H1 (cell line): ENCODE measurements around the gene PLIN4. TPM values are rescaled to one million over a fixed set of nuclear protein-coding genes. Genes with fewer than 3 reads are reported as not detected.

Experiments
- CTCF ChIA-PET: fragments of 300-600 bp; sonication (Branson Sonifier 250); formaldehyde crosslinking; loops from one replicate; lab custom pipeline; 2021; ENCODE audit not compliant: partially characterized antibody; lab: Charles Lee
- POLR2A ChIA-PET: fragments of 300-600 bp; sonication (Branson Sonifier 250); formaldehyde crosslinking; loops from one replicate; lab custom pipeline; 2021; ENCODE audit warnings: inconsistent platforms; ENCODE audit not compliant: partially characterized antibody; lab: Charles Lee
- DNase-seq, 2 experiments: peaks; one replicate each; pipeline versions ENCODE4 v3.0.0 to v3.0.0-alpha.2; 2010 to 2022; ENCODE audit warnings: low spot score in 2 of 2, low read depth in 1 of 2, mixed read lengths in 1 of 2
- FAIRE-seq: peaks from 2 replicates; lab custom pipeline; 2011; peaks lifted over from hg19 to GRCh38; lab: Jason Lieb, UNC
- H2AFZ ChIP-seq: 2 replicates; pipeline ENCODE4 v1.8.1; 2012; ENCODE audit warnings: low read length, inconsistent platforms
- H2AK5ac ChIP-seq: 2 replicates; pipeline ENCODE4 v1.6.1; 2013; ENCODE audit warnings: low read depth, low read length
- H2BK120ac ChIP-seq: replicated peaks from 2 replicates; pipeline ENCODE3; 2013; ENCODE audit warnings: low read depth, low read length, inconsistent platforms
- H2BK12ac ChIP-seq: 2 replicates; pipeline ENCODE4 v1.6.1; 2013; ENCODE audit warnings: low read depth, low read length
- H2BK15ac ChIP-seq: 2 replicates; pipeline ENCODE4 v1.6.1; 2013; ENCODE audit warnings: low read length
- H2BK20ac ChIP-seq: 2 replicates; pipeline ENCODE4 v1.6.1; 2013; ENCODE audit warnings: low read length
- H2BK5ac ChIP-seq: 2 replicates; pipeline ENCODE4 v1.6.1; 2013; ENCODE audit warnings: low read depth, low read length
- H3K14ac ChIP-seq: 2 replicates; pipeline ENCODE4 v1.6.1; 2013; ENCODE audit warnings: inconsistent platforms; ENCODE audit not compliant: insufficient read length
- H3K18ac ChIP-seq: 2 replicates; pipeline ENCODE4 v1.6.1; 2013; ENCODE audit warnings: low read length; ENCODE audit errors: extremely low read depth
- H3K23ac ChIP-seq: 2 replicates; pipeline ENCODE4 v1.6.1; 2013; ENCODE audit warnings: inconsistent platforms; ENCODE audit not compliant: insufficient read length
- H3K23me2 ChIP-seq: 2 replicates; pipeline ENCODE4 v1.6.1; 2013; ENCODE audit warnings: low read depth, low read length
- H3K27ac ChIP-seq: 2 replicates; pipeline ENCODE4 v1.6.1; 2011; ENCODE audit warnings: low read depth, low read length, inconsistent platforms
- H3K27me3 ChIP-seq, 4 experiments: replicated peaks in 1 of 4; 1 replicate in 1 of 4; 2 replicates in 3 of 4; pipeline versions ENCODE4 v1.6.1 to v1.8.1; 2011 to 2013; ENCODE audit warnings: low read length in 3 of 4, mild to moderate bottlenecking in 3 of 4, inconsistent platforms in 2 of 4, mixed read lengths in 2 of 4, moderate library complexity in 1 of 4; ENCODE audit not compliant: control insufficient read depth in 3 of 4, insufficient read depth in 3 of 4; ENCODE audit errors: extremely low read depth in 1 of 4
- H3K36me3 ChIP-seq, 4 experiments: 2 replicates each; pipeline versions ENCODE4 v1.6.1 to v1.8.1; 2011 to 2013; ENCODE audit warnings: mild to moderate bottlenecking in 4 of 4, low read length in 3 of 4, moderate library complexity in 2 of 4, control low read depth in 1 of 4, inconsistent platforms in 1 of 4; ENCODE audit not compliant: insufficient read depth in 4 of 4, control insufficient read depth in 2 of 4
- H3K4ac ChIP-seq: replicated peaks from 2 replicates; pipeline ENCODE3; 2013; ENCODE audit warnings: low read length, low read depth, mixed read lengths, inconsistent platforms; ENCODE audit not compliant: insufficient read length
- H3K4me1 ChIP-seq, 4 experiments: replicated peaks in 1 of 4; 1 replicate in 1 of 4; 2 replicates in 3 of 4; pipeline versions ENCODE4 v1.6.1 to v1.8.1; 2011 to 2013; ENCODE audit warnings: low read length in 3 of 4, inconsistent platforms in 2 of 4, mixed read lengths in 1 of 4; ENCODE audit not compliant: insufficient read depth in 4 of 4, control insufficient read depth in 3 of 4
- H3K4me2 ChIP-seq, 2 experiments: 2 replicates each; pipeline versions ENCODE4 v1.6.1 to v1.8.1; 2011 to 2013; ENCODE audit warnings: low read depth in 2 of 2, low read length in 2 of 2, control low read depth in 1 of 2, inconsistent platforms in 1 of 2, mild to moderate bottlenecking in 1 of 2; ENCODE audit not compliant: insufficient read depth in 1 of 2
- H3K4me3 ChIP-seq, 4 experiments: fragments of 200-600, 300-600 bp in 1 of 4; sonication (generic), shearing (Covaris generic), sonication (Bioruptor Twin) in 1 of 4; 2 replicates each; pipeline versions ENCODE4 v1.5.1 to v1.8.1; 2011 to 2016; ENCODE audit warnings: low read length in 4 of 4, low read depth in 3 of 4, control low read depth in 2 of 4, inconsistent platforms in 2 of 4, mild to moderate bottlenecking in 2 of 4, mixed read lengths in 1 of 4, moderate library complexity in 1 of 4; ENCODE audit not compliant: insufficient read depth in 2 of 4; ENCODE audit errors: extremely low read depth in 1 of 4
- H3K56ac ChIP-seq: replicated peaks from 2 replicates; pipeline ENCODE3; 2013; ENCODE audit warnings: low read depth, mild to moderate bottlenecking, mixed read lengths, low read length, inconsistent platforms; ENCODE audit not compliant: insufficient read length
- H3K79me1 ChIP-seq: 2 replicates; pipeline ENCODE4 v1.6.1; 2013; ENCODE audit warnings: low read depth, low read length, control low read depth
- H3K79me2 ChIP-seq, 2 experiments: 2 replicates each; pipeline versions ENCODE4 v1.6.1 to v1.8.1; 2012 to 2013; ENCODE audit warnings: low read length in 2 of 2, mild to moderate bottlenecking in 2 of 2, inconsistent platforms in 1 of 2; ENCODE audit not compliant: insufficient read depth in 2 of 2, control insufficient read depth in 1 of 2
- H3K9ac ChIP-seq, 4 experiments: replicated peaks in 1 of 4; 1 replicate in 1 of 4; 2 replicates in 3 of 4; pipeline versions ENCODE4 v1.6.1 to v1.8.1; 2011 to 2013; ENCODE audit warnings: low read depth in 3 of 4, low read length in 3 of 4, control low read depth in 2 of 4, mild to moderate bottlenecking in 2 of 4, moderate library complexity in 2 of 4, inconsistent platforms in 1 of 4; ENCODE audit errors: extremely low read depth in 1 of 4
- H3K9me3 ChIP-seq, 2 experiments: 2 replicates each; pipeline versions ENCODE4 v1.6.1 to v1.8.1; 2012 to 2013; ENCODE audit warnings: mild to moderate bottlenecking in 2 of 2, moderate library complexity in 2 of 2, control low read depth in 1 of 2, inconsistent platforms in 1 of 2, low read depth in 1 of 2, low read length in 1 of 2, mixed read lengths in 1 of 2; ENCODE audit not compliant: insufficient read depth in 2 of 2
- H4K20me1 ChIP-seq, 2 experiments: replicated peaks in 1 of 2; 2 replicates each; pipeline versions ENCODE3 to v1.8.1; 2011 to 2013; ENCODE audit warnings: inconsistent platforms in 2 of 2, low read length in 2 of 2, mild to moderate bottlenecking in 1 of 2; ENCODE audit not compliant: insufficient read depth in 2 of 2, control insufficient read depth in 1 of 2
- H4K5ac ChIP-seq: 2 replicates; pipeline ENCODE4 v1.6.1; 2013; ENCODE audit warnings: low read length, low read depth, mixed read lengths, inconsistent platforms; ENCODE audit not compliant: insufficient read length
- H4K8ac ChIP-seq: 2 replicates; pipeline ENCODE4 v1.8.0; 2013; ENCODE audit warnings: mild to moderate bottlenecking, moderate library complexity, low read length, inconsistent platforms; ENCODE audit not compliant: insufficient read depth; ENCODE audit errors: extremely low read depth
- H4K91ac ChIP-seq: replicated peaks from 2 replicates; pipeline ENCODE3; 2013; ENCODE audit warnings: low read length, mixed read lengths, inconsistent platforms; ENCODE audit not compliant: insufficient read length
- ATF3 ChIP-seq: IDR thresholded peaks from 2 replicates; pipeline ENCODE4 v1.6.1; 2011; ENCODE audit warnings: low read depth, mild to moderate bottlenecking, low read length; ENCODE audit not compliant: insufficient read depth
- CBX5 ChIP-seq: fragments of 300-800, 300-1000 bp; sonication (generic); IDR thresholded peaks from 2 replicates; pipeline ENCODE4 v1.7.1; 2016; ENCODE audit warnings: antibody characterized with exemption, low read length, low read depth
- KDM4A ChIP-seq: IDR thresholded peaks from one replicate; pipeline ENCODE4 v1.7.1; 2012; ENCODE audit warnings: low read depth, mild to moderate bottlenecking, moderate library complexity, low read length, inconsistent platforms; ENCODE audit not compliant: severe bottlenecking
- POLR2A ChIP-seq, 2 experiments: IDR thresholded peaks; 1 replicate in 1 of 2; 2 replicates in 1 of 2; pipeline ENCODE4 v1.6.1; 2011; ENCODE audit warnings: low read depth in 2 of 2, low read length in 2 of 2, mild to moderate bottlenecking in 2 of 2; ENCODE audit errors: control extremely low read depth in 1 of 2
- RBBP5 ChIP-seq: IDR thresholded peaks from 2 replicates; pipeline ENCODE4 v1.7.1; 2012; ENCODE audit warnings: low read depth, mild to moderate bottlenecking, inconsistent platforms, low read length, moderate library complexity, borderline replicate concordance
- SIRT6 ChIP-seq: IDR thresholded peaks from one replicate; pipeline ENCODE4 v1.7.1; 2012; ENCODE audit warnings: low read length, inconsistent platforms
- SP2 ChIP-seq: IDR thresholded peaks from 2 replicates; pipeline ENCODE4 v1.6.1; 2012; ENCODE audit warnings: mild to moderate bottlenecking, low read length, inconsistent platforms
- SUZ12 ChIP-seq: fragments of 200-600 bp; sonication (generic); IDR thresholded peaks from 2 replicates; pipeline ENCODE4 v1.6.1; 2012; ENCODE audit warnings: mild to moderate bottlenecking, inconsistent platforms, low read length, moderate library complexity, mixed read lengths
- TAF1 ChIP-seq: IDR thresholded peaks from 2 replicates; pipeline ENCODE4 v1.6.1; 2011; ENCODE audit warnings: mild to moderate bottlenecking, low read depth, low read length
- TAF7 ChIP-seq: optimal IDR thresholded peaks from 2 replicates; pipeline ENCODE3; 2011; ENCODE audit warnings: low read depth, mild to moderate bottlenecking, inconsistent platforms, low read length, moderate library complexity, borderline replicate concordance
- TBP ChIP-seq: IDR thresholded peaks from 2 replicates; pipeline ENCODE4 v1.6.1; 2011; ENCODE audit warnings: low read depth, low read length, improper control_type of control experiment
- WGBS, 2 experiments: shearing (Covaris generic) in 1 of 2; methylation state at CpG; one replicate each; pipeline versions ENCODE4 v1.1.6 to v1.1.7; 2013 to 2015; ENCODE audit warnings: low lambda C conversion rate in 2 of 2, mixed read lengths in 2 of 2, inconsistent platforms in 1 of 2, low coverage in 1 of 2, missing lambda C conversion rate in 1 of 2; ENCODE audit not compliant: insufficient replicate concordance in 2 of 2, insufficient coverage in 1 of 2, insufficient read length in 1 of 2; ENCODE audit errors: extremely low coverage in 1 of 2, missing lambda C conversion rate in 1 of 2; 5-methylcytosine and 5-hydroxymethylcytosine counted together
- polyA plus RNA-seq, 7 experiments: library from polyadenylated mRNA; depleted of rRNA in 3 of 7; stranded (reverse) in 5 of 7; unstranded in 2 of 7; fragments of >200 nt in 5 of 7; fragments of 200-250 nt in 2 of 7; gene quantifications; 1 replicate in 5 of 7; 2 replicates in 1 of 7; 4 replicates in 1 of 7; pipeline versions ENCODE4 v1.2.1 to v1.2.3, GENCODE V29; 2011 to 2013; ENCODE audit warnings: missing spikeins in 2 of 7, mixed read lengths in 2 of 7
- total RNA-seq: library from RNA; stranded (reverse); fragmentation: NEBNext Ultra II Directional; extraction: Animal tissue kit (Norgen Biotek cat#: 25700); gene quantifications from 2 replicates; pipeline ENCODE4 v1.2.1, GENCODE V29; 2021

PLIN4 gene
- total and polyA plus RNA-seq, 2 of the 8 experiments (the other 6 are each of a cell fraction or from before 2014, with no cell fraction given) = 0.35 to 0.45 TPM

- H4K91ac ChIP-seq = no peak overlapping the region
- H3K36me3 ChIP-seq = no peaks in the 10 kb centered on the region; a peak in 1 of 8 replicates
- H3K23ac ChIP-seq = no peak overlapping the region
- H3K4ac ChIP-seq = no peak overlapping the region
- ChIA-PET CTCF (no interaction called here), POLR2A (no interaction called here)
- no peak overlapping the region for H4K5ac ChIP-seq
- 0 out of 2 replicates have a peak overlapping the region, but pooled peaks have one; percentile 54 for H2BK5ac ChIP-seq
- no peak overlapping the region for H2AK5ac ChIP-seq
- H3K4me2 ChIP-seq = no peak overlapping the region
- H2BK12ac ChIP-seq = no peak overlapping the region
- H3K14ac ChIP-seq = no peak overlapping the region
- FAIRE-seq (no peak), DNase-seq (no peak)
- no peak overlapping the region for H3K9ac ChIP-seq
- H3K79me2 ChIP-seq = no peaks in the 10 kb centered on the region
- H2BK15ac ChIP-seq = no peak overlapping the region
- no peak overlapping the region for H3K27ac ChIP-seq
- H2BK120ac ChIP-seq = no peak overlapping the region
- no peak overlapping the region for H3K18ac ChIP-seq
- H3K23me2 ChIP-seq = no peaks in the 10 kb centered on the region
- H2AFZ ChIP-seq = no peak overlapping the region
- H4K20me1 ChIP-seq = peaks cover 7 to 8% of the 10 kb centered on the region in 2 experiments
- no peak overlapping the region for H3K4me3 ChIP-seq
- peaks cover 4 to 51% (median 36%) of the 10 kb centered on the region in 4 experiments for H3K27me3 ChIP-seq
- no peaks in the 10 kb centered on the region for H3K9me3 ChIP-seq
- H3K79me1 ChIP-seq = peaks cover 2% of the 10 kb centered on the region; the same call in 1 of the 2 replicates
- 85% methylated on average over 27 of the region's 27 CpGs; no CpG with 5 or more reads in 1 of the 2 experiments for WGBS, 2 experiments
- H2BK20ac ChIP-seq = no peak overlapping the region
- TF ChIP-seq CBX5 (no peak), POLR2A (IDR thresholded peaks at IDR 0.05; ENCODE audit: control extremely low read depth in 1 of 2, low read depth in 2 of 2, low read length in 2 of 2) (no peak), SIRT6 (no peak), RBBP5 (no peak), SP2 (no peak), KDM4A (no peak), TAF7 (no peak), ATF3 (no peak), TBP (no peak), SUZ12 (no peak), TAF1 (no peak)
- H3K4me1 ChIP-seq = peaks cover 0 to 1% (median 0%) of the 10 kb centered on the region in 4 experiments; a peak in 1 of 7 replicates
- no peak overlapping the region for H3K56ac ChIP-seq
- no peak overlapping the region for H4K8ac ChIP-seq
Measured at GRCh38 chr19:4511300-4512054, 6.8 kb downstream of the PLIN4 start.
